ENCODE measurements around the gene DUSP22.

GRCh38 chr6:311679-312220 is 19.5 kb downstream of the DUSP22 start:
- no peak for TF ChIP-seq CTCF (IDR thresholded peaks at IDR 0.05)
- TF ChIP-seq PHF8 (IDR thresholded peaks at IDR 0.05; ENCODE audit: borderline replicate concordance, low read depth) = no peak
- no peak for TF ChIP-seq RCOR1 (IDR thresholded peaks at IDR 0.05; ENCODE audit: low read depth, low read length)
- no peak for TF ChIP-seq BCL3 (IDR thresholded peaks at IDR 0.05)
- no peak for TF ChIP-seq MAX (IDR thresholded peaks at IDR 0.05)
- TF ChIP-seq POLR2A (IDR thresholded peaks at IDR 0.05; ENCODE audit: low read length) = no peak
- TF ChIP-seq CHD2 (IDR thresholded peaks at IDR 0.05; ENCODE audit: low read length, partially characterized antibody) = no peak
